NCI-H345 (cell line): ENCODE measurements around the gene GBP3.
"Not testable (repeated sequence)": the region's sequence is repeated elsewhere in the genome, so short reads cannot be mapped to it uniquely, and the experiment has no call there.

Source experiments
- DNase-seq: peaks from one replicate; lab custom pipeline; 2025; lab: John Stamatoyannopoulos, UW

The GBP3 gene

GRCh38 chr1:89040315-89040626 is 17.6 kb upstream of the GBP3 start:
- DNase-seq: no peak

GRCh38 chr1:89037186-89037585 is 14.5 kb upstream of the GBP3 start:
- no peak for DNase-seq

GRCh38 chr1:89035080-89035479 is 12.4 kb upstream of the GBP3 start:
- no peak for DNase-seq

GRCh38 chr1:89034004-89034403 is 11.3 kb upstream of the GBP3 start:
- not testable (repeated sequence) for DNase-seq

GRCh38 chr1:89029051-89029450 is 6.4 kb upstream of the GBP3 start:
- DNase-seq: not testable (repeated sequence)

- no peak for DNase-seq
Measured at GRCh38 chr1:89025928-89026327, 3.3 kb upstream of the GBP3 start.

- no peak for DNase-seq
Measured at GRCh38 chr1:89023026-89023425, 360 bp upstream of the GBP3 start.

- DNase-seq: not testable (repeated sequence)
Measured at GRCh38 chr1:89018318-89018717, 4.3 kb downstream of the GBP3 start.

- no peak for DNase-seq
Measured at GRCh38 chr1:89008511-89008910, 14.2 kb downstream of the GBP3 start.

- no peak for DNase-seq
Measured at GRCh38 chr1:89005286-89006151, 17.1 kb downstream of the GBP3 start.

GRCh38 chr1:89002176-89002575 is 20.5 kb downstream of the GBP3 start:
- DNase-seq: not testable (repeated sequence)

- no peak for DNase-seq
Measured at GRCh38 chr1:89001510-89001909, 21.2 kb downstream of the GBP3 start.

- DNase-seq: peak; percentile 85
Measured at GRCh38 chr1:88998716-88999115, 23.9 kb downstream of the GBP3 start.

- no peak for DNase-seq
Measured at GRCh38 chr1:88990426-88990825, 32.2 kb downstream of the GBP3 start.

- DNase-seq: no peak
Measured at GRCh38 chr1:88985692-88986091, 37.0 kb downstream of the GBP3 start.

GRCh38 chr1:88985032-88985431 is 37.6 kb downstream of the GBP3 start:
- peak; percentile 85 for DNase-seq

GRCh38 chr1:88984569-88984968 is 38.1 kb downstream of the GBP3 start:
- no peak for DNase-seq

- DNase-seq: peak; percentile 63
Measured at GRCh38 chr1:88983791-88984559, 38.7 kb downstream of the GBP3 start.

GRCh38 chr1:88982055-88982454 is 40.6 kb downstream of the GBP3 start:
- no peak for DNase-seq

GRCh38 chr1:88981506-88981905 is 41.2 kb downstream of the GBP3 start:
- not testable (repeated sequence) for DNase-seq

- DNase-seq: no peak
Measured at GRCh38 chr1:88980870-88981269, 41.8 kb downstream of the GBP3 start.

GRCh38 chr1:88979749-88980116 is 42.9 kb downstream of the GBP3 start:
- DNase-seq: peak; percentile 4

- no peak for DNase-seq
Measured at GRCh38 chr1:88979054-88979748, 43.5 kb downstream of the GBP3 start.
